Neuron (in vitro differentiated cells): ENCODE data around the gene UROD.
"Not testable (repeated sequence)": the region's sequence is repeated elsewhere in the genome, so short reads cannot be mapped to it uniquely, and the experiment has no call there.

ENCODE experiments used
- H2AFZ ChIP-seq: one replicate; pipeline ENCODE4 v1.6.1; 2013; ENCODE audit warnings: low read depth, mild to moderate bottlenecking, inconsistent platforms, low read length, moderate library complexity
- H3K27me3 ChIP-seq: one replicate; pipeline ENCODE4 v1.6.1; 2013; ENCODE audit warnings: low read length; ENCODE audit not compliant: insufficient read depth
- H3K36me3 ChIP-seq: one replicate; pipeline ENCODE4 v1.6.1; 2013; ENCODE audit warnings: low read length; ENCODE audit not compliant: insufficient read depth
- H3K4me1 ChIP-seq: one replicate; pipeline ENCODE4 v1.6.1; 2013; ENCODE audit warnings: low read length; ENCODE audit not compliant: insufficient read depth
- H3K4me3 ChIP-seq: 2 replicates; pipeline ENCODE4 v1.5.1; 2013; ENCODE audit warnings: mild to moderate bottlenecking, low read length, moderate library complexity
- H3K9me3 ChIP-seq: one replicate; pipeline ENCODE4 v1.6.1; 2013; ENCODE audit warnings: low read length

Gene UROD

GRCh38 chr1:45035631-45036301, 23.7 kb downstream of the UROD start:
- Histone ChIP-seq H3K4me1 (no peaks in the 10 kb centered on the region), H3K4me3 (no peak overlapping the region), H3K9me3 (peaks cover 2% of the 10 kb centered on the region), H3K36me3 (peaks cover 18% of the 10 kb centered on the region), H3K27me3 (no peaks in the 10 kb centered on the region), H2AFZ (no peak overlapping the region)

GRCh38 chr1:45037456-45037855, 25.4 kb downstream of the UROD start:
- Histone ChIP-seq H3K4me1 (no peaks in the 10 kb centered on the region), H2AFZ (no peak overlapping the region), H3K4me3 (no peak overlapping the region), H3K27me3 (no peaks in the 10 kb centered on the region), H3K9me3 (peaks cover 2% of the 10 kb centered on the region), H3K36me3 (peaks cover 18% of the 10 kb centered on the region)

- no peaks in the 10 kb centered on the region for H3K27me3 ChIP-seq
- H3K4me3 ChIP-seq, result no peak overlapping the region
- peaks cover 2% of the 10 kb centered on the region for H3K9me3 ChIP-seq
- no peaks in the 10 kb centered on the region for H3K4me1 ChIP-seq
- H2AFZ ChIP-seq, result no peak overlapping the region
- H3K36me3 ChIP-seq, result peaks cover 23% of the 10 kb centered on the region
Measured at GRCh38 chr1:45038240-45038639, 26.2 kb downstream of the UROD start.

GRCh38 chr1:45038661-45039364, 26.8 kb downstream of the UROD start:
- H3K9me3 ChIP-seq, result peaks cover 2% of the 10 kb centered on the region
- H3K4me1 ChIP-seq, result no peaks in the 10 kb centered on the region
- no peak overlapping the region for H2AFZ ChIP-seq
- H3K27me3 ChIP-seq, result no peaks in the 10 kb centered on the region
- H3K36me3 ChIP-seq, result peaks cover 22% of the 10 kb centered on the region
- no peak overlapping the region for H3K4me3 ChIP-seq

GRCh38 chr1:45040297-45040696, 28.2 kb downstream of the UROD start:
- H2AFZ ChIP-seq, result no peak overlapping the region
- H3K27me3 ChIP-seq, result no peaks in the 10 kb centered on the region
- peaks cover 16% of the 10 kb centered on the region for H3K36me3 ChIP-seq
- H3K4me3 ChIP-seq, result no peak overlapping the region
- H3K4me1 ChIP-seq, result no peaks in the 10 kb centered on the region
- no peaks in the 10 kb centered on the region for H3K9me3 ChIP-seq

- Histone ChIP-seq H3K27me3 (no peaks in the 10 kb centered on the region), H3K4me1 (no peaks in the 10 kb centered on the region), H3K9me3 (no peaks in the 10 kb centered on the region), H3K4me3 (no peak overlapping the region), H3K36me3 (peaks cover 10% of the 10 kb centered on the region), H2AFZ (no peak overlapping the region)
Measured at GRCh38 chr1:45043094-45043493, 31.0 kb downstream of the UROD start.

GRCh38 chr1:45044916-45045315, 32.9 kb downstream of the UROD start:
- no peaks in the 10 kb centered on the region for H3K27me3 ChIP-seq
- no peaks in the 10 kb centered on the region for H3K4me1 ChIP-seq
- peaks cover 10% of the 10 kb centered on the region for H3K36me3 ChIP-seq
- no peak overlapping the region for H3K4me3 ChIP-seq
- H2AFZ ChIP-seq, result no peak overlapping the region
- H3K9me3 ChIP-seq, result no peaks in the 10 kb centered on the region

- H3K27me3 ChIP-seq, result no peaks in the 10 kb centered on the region
- H3K9me3 ChIP-seq, result no peaks in the 10 kb centered on the region
- no peaks in the 10 kb centered on the region for H3K4me1 ChIP-seq
- H2AFZ ChIP-seq, result no peak overlapping the region
- H3K4me3 ChIP-seq, result no peak overlapping the region
- peaks cover 10% of the 10 kb centered on the region for H3K36me3 ChIP-seq
Measured at GRCh38 chr1:45047032-45047431, 35.0 kb downstream of the UROD start.

- no peak overlapping the region for H2AFZ ChIP-seq
Measured at GRCh38 chr1:45051005-45051772, 39.1 kb downstream of the UROD start.

GRCh38 chr1:45057542-45057941, 45.5 kb downstream of the UROD start:
- H3K36me3 ChIP-seq, result peaks cover 13% of the 10 kb centered on the region
- H3K27me3 ChIP-seq, result no peaks in the 10 kb centered on the region
- no peaks in the 10 kb centered on the region for H3K9me3 ChIP-seq

More at GRCh38 chr1:45051005-45051772, 39.1 kb downstream of the UROD start:
- no peaks in the 10 kb centered on the region for H3K4me1 ChIP-seq
- H3K36me3 ChIP-seq, result peaks cover 2% of the 10 kb centered on the region
- H3K9me3 ChIP-seq, result no peaks in the 10 kb centered on the region
- H3K4me3 ChIP-seq, result no peak overlapping the region
- no peaks in the 10 kb centered on the region for H3K27me3 ChIP-seq

GRCh38 chr1:45059829-45060228, 47.8 kb downstream of the UROD start:
- H3K4me1 ChIP-seq, result no peaks in the 10 kb centered on the region
- H3K9me3 ChIP-seq, result no peaks in the 10 kb centered on the region
- no peak overlapping the region for H3K4me3 ChIP-seq
- H3K27me3 ChIP-seq, result no peaks in the 10 kb centered on the region
- no peak overlapping the region for H2AFZ ChIP-seq
- peaks cover 13% of the 10 kb centered on the region for H3K36me3 ChIP-seq

More at GRCh38 chr1:45057542-45057941, 45.5 kb downstream of the UROD start:
- Histone ChIP-seq H3K4me3 (no peak overlapping the region), H3K4me1 (no peaks in the 10 kb centered on the region), H2AFZ (no peak overlapping the region)

GRCh38 chr1:45062463-45062862, 50.4 kb downstream of the UROD start:
- H3K9me3 ChIP-seq, H2AFZ ChIP-seq, H3K27me3 ChIP-seq, H3K4me1 ChIP-seq, H3K4me3 ChIP-seq: not testable (repeated sequence)
- H3K36me3 ChIP-seq, result peaks cover 11% of the 10 kb centered on the region

- Histone ChIP-seq H3K4me1 (no peaks in the 10 kb centered on the region), H3K27me3 (no peaks in the 10 kb centered on the region), H2AFZ (no peak overlapping the region), H3K4me3 (no peak overlapping the region), H3K9me3 (no peaks in the 10 kb centered on the region), H3K36me3 (no peaks in the 10 kb centered on the region)
Measured at GRCh38 chr1:45065083-45065482, 53.0 kb downstream of the UROD start.
